ENCODE results near the gene AFF1. TPM values are rescaled to one million over a fixed set of nuclear protein-coding genes. Genes with fewer than 3 reads are reported as not detected.
A peak's percentile ranks its signal among the peaks of the same experiment; 100 is the strongest.

The AFF1 gene
- total RNA-seq, 1 donor from 2014 or later = 112 TPM

DNA sequence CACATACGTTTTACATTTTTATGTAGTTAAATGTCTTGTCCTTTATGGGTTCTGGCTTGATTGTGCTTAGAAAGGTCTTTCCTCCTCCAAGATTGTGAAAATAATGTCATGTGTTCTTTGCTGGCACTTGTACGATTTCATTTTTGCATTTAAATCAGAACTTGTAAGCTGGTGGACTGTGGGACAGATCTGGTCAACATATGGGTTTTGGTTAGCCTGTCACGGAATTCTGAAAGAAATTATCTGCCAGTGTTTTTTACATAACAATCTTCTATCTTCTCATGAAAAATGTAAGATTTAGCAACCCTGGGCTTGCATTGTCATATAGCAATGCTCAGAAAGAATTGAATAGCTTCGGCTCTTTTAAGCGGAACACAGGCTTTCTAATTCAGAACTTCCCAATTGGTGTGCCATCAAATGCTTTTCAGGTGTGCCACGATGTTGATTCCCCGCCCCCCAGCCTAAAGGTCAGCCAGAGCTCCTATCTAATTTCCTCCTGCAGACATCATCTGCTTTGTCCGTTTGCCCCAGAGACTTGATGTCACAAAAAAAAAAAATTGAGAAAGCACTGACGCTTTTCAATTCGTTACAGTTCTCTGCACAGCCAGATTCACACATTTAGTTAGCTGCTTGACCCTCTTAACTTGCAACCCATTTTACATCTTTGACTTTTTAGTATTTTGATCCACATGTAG, 16.2 kb downstream of the AFF1 start:
- no peaks in the 10 kb centered on the region for H3K27me3 ChIP-seq
- no peak for DNase-seq (ENCODE audit: low spot score in 2 of 2)
- H3K27ac ChIP-seq = no peak overlapping the region
- no peaks in the 10 kb centered on the region for H3K9me3 ChIP-seq
- H3K4me1 ChIP-seq = peaks cover 0 to 12% of the 10 kb centered on the region in 2 donors
- intact Hi-C loops (cut with DNase I) = no loop called here
- H3K4me3 ChIP-seq = no peak overlapping the region
- no peak for TF ChIP-seq CTCF (IDR thresholded peaks at IDR 0.05)
- peaks cover 10 to 12% of the 10 kb centered on the region in 2 donors for H3K36me3 ChIP-seq

- Histone ChIP-seq H3K27ac (no peak overlapping the region), H3K27me3 (no peaks in the 10 kb centered on the region), H3K9me3 (no peaks in the 10 kb centered on the region), H3K4me3 (no peak overlapping the region), H3K4me1 (peaks cover 2 to 23% of the 10 kb centered on the region in 2 donors), H3K36me3 (no peaks in the 10 kb centered on the region)
- no peak for TF ChIP-seq CTCF (IDR thresholded peaks at IDR 0.05)
- intact Hi-C loops (cut with DNase I) = no loop called here
- no peak for DNase-seq (ENCODE audit: low spot score in 2 of 2)
Measured at GRCh38 chr4:86955888-86956451, 21.2 kb downstream of the AFF1 start.

GRCh38 chr4:86957215-86957614, 22.4 kb downstream of the AFF1 start:
- intact Hi-C loops (cut with DNase I) = no loop called here
- H3K9me3 ChIP-seq = no peaks in the 10 kb centered on the region

GRCh38 chr4:86959588-86960500, 25.0 kb downstream of the AFF1 start:
- DNase-seq (ENCODE audit: low spot score in 2 of 2) = no peak
- H3K4me1 ChIP-seq = peaks cover 2 to 28% of the 10 kb centered on the region in 2 donors
- peak overlapping the region; percentile 16 to 23 for H3K27ac ChIP-seq
- H3K36me3 ChIP-seq = no peaks in the 10 kb centered on the region
- no peaks in the 10 kb centered on the region for H3K9me3 ChIP-seq
- TF ChIP-seq CTCF (IDR thresholded peaks at IDR 0.05) = no peak
- intact Hi-C loops (cut with DNase I) = no loop called here
- H3K27me3 ChIP-seq = no peaks in the 10 kb centered on the region
- H3K4me3 ChIP-seq = no peak overlapping the region

More at GRCh38 chr4:86957215-86957614, 22.4 kb downstream of the AFF1 start:
- H3K4me3 ChIP-seq = no peak overlapping the region
- no peaks in the 10 kb centered on the region for H3K36me3 ChIP-seq
- no peak for TF ChIP-seq CTCF (IDR thresholded peaks at IDR 0.05)
- peak overlapping the region in 1 of 2 donors; percentile 54 for H3K27ac ChIP-seq
- no peaks in the 10 kb centered on the region for H3K27me3 ChIP-seq
- H3K4me1 ChIP-seq = peaks cover 2 to 28% of the 10 kb centered on the region in 2 donors
- DNase-seq (ENCODE audit: low spot score in 2 of 2) = no peak

DNA sequence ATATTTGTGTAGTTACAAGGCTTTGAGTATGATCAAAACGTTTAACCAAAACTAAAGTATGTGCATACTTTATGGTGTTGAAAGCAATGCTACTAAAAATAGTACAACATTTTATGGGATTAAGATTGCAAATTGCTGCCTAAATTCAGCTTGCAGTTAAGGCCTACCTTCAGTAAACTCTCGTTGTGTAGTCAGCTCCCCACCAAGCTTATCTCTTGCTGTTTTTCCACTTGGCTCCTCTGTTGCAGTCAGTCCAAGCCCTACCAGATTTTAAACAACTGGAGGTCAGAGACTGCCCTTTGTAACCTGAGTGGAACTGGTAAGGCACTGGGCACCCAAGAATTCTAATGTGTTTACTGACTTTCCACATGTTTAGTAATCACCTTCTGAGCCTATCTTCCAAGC, 25.7 kb downstream of the AFF1 start:
- Histone ChIP-seq H3K9me3 (no peaks in the 10 kb centered on the region), H3K27ac (peak overlapping the region; percentile 26 to 40), H3K27me3 (no peaks in the 10 kb centered on the region), H3K4me3 (no peak overlapping the region), H3K36me3 (no peaks in the 10 kb centered on the region), H3K4me1 (peaks cover 2 to 28% of the 10 kb centered on the region in 2 donors)
- intact Hi-C loops (cut with DNase I) = no loop called here
- TF ChIP-seq CTCF (IDR thresholded peaks at IDR 0.05) = no peak
- no peak for DNase-seq (ENCODE audit: low spot score in 2 of 2)

All from ascending aorta (tissue), 2 donors.